Measurements from ENCODE around the gene PRICKLE2. TPM values are rescaled to one million over a fixed set of nuclear protein-coding genes. Genes with fewer than 3 reads are reported as not detected.

PRICKLE2 gene
- total RNA-seq, 1 experiment from 2014 or later = 1.9 TPM

GRCh38 chr3:64235605-64236004, 10.3 kb upstream of the PRICKLE2 start:
- intact Hi-C loops (cut with micrococcal nuclease; ENCODE audit: unreplicated experiment) = no loop called here
- H3K36me3 Mint-ChIP-seq (ENCODE audit: insufficient read depth, unreplicated experiment) = peaks cover 5% of the 10 kb centered on the region
- H3K27ac Mint-ChIP-seq (ENCODE audit: unreplicated experiment) = no peak overlapping the region
- no TSS peak for BruUV-seq (replicated peaks)
- no peak for DNase-seq
- H3K4me1 Mint-ChIP-seq (ENCODE audit: low read depth, unreplicated experiment) = peaks cover 9% of the 10 kb centered on the region
- H3K4me3 Mint-ChIP-seq (ENCODE audit: low read depth, unreplicated experiment) = no peak overlapping the region
- no peaks in the 10 kb centered on the region for H3K9me3 Mint-ChIP-seq (ENCODE audit: low read depth, unreplicated experiment)
- TF ChIP-seq CTCF (IDR thresholded peaks at IDR 0.05; ENCODE audit: unreplicated experiment) = no peak
- no peaks in the 10 kb centered on the region for H3K27me3 Mint-ChIP-seq (ENCODE audit: unreplicated experiment)
- CTCF ChIA-PET = no interaction called here

- no peak overlapping the region for H3K27ac Mint-ChIP-seq (ENCODE audit: unreplicated experiment)
- no peak for DNase-seq
- H3K36me3 Mint-ChIP-seq (ENCODE audit: insufficient read depth, unreplicated experiment) = peaks cover 5% of the 10 kb centered on the region
- intact Hi-C loops (cut with micrococcal nuclease; ENCODE audit: unreplicated experiment) = no loop called here
- BruUV-seq (replicated peaks) = no TSS peak
- CTCF ChIA-PET = no interaction called here
- peaks cover 9% of the 10 kb centered on the region for H3K4me1 Mint-ChIP-seq (ENCODE audit: low read depth, unreplicated experiment)
- no peak for TF ChIP-seq CTCF (IDR thresholded peaks at IDR 0.05; ENCODE audit: unreplicated experiment)
- H3K27me3 Mint-ChIP-seq (ENCODE audit: unreplicated experiment) = no peaks in the 10 kb centered on the region
- no peaks in the 10 kb centered on the region for H3K9me3 Mint-ChIP-seq (ENCODE audit: low read depth, unreplicated experiment)
- no peak overlapping the region for H3K4me3 Mint-ChIP-seq (ENCODE audit: low read depth, unreplicated experiment)
Observed at GRCh38 chr3:64234571-64234970, 9.3 kb upstream of the PRICKLE2 start.

GRCh38 chr3:64232821-64233220, 7.6 kb upstream of the PRICKLE2 start:
- Mint-ChIP-seq H3K9me3 (ENCODE audit: low read depth, unreplicated experiment) (no peaks in the 10 kb centered on the region), H3K27ac (ENCODE audit: unreplicated experiment) (no peak overlapping the region), H3K4me1 (ENCODE audit: low read depth, unreplicated experiment) (no peaks in the 10 kb centered on the region), H3K4me3 (ENCODE audit: low read depth, unreplicated experiment) (no peak overlapping the region), H3K36me3 (ENCODE audit: insufficient read depth, unreplicated experiment) (no peaks in the 10 kb centered on the region), H3K27me3 (ENCODE audit: unreplicated experiment) (no peaks in the 10 kb centered on the region)
- intact Hi-C loops (cut with micrococcal nuclease; ENCODE audit: unreplicated experiment) = no loop called here
- no peak for DNase-seq
- BruUV-seq (replicated peaks) = no TSS peak
- CTCF ChIA-PET = no interaction called here
- no peak for TF ChIP-seq CTCF (IDR thresholded peaks at IDR 0.05; ENCODE audit: unreplicated experiment)

GRCh38 chr3:64229903-64230302, 4.6 kb upstream of the PRICKLE2 start:
- CTCF ChIA-PET = interaction anchor here (1.2 kb wide), 1 partner anchor 207 kb away, joined by 3 read pairs; the partner anchor contains the start of gene PSMD6
- no peak overlapping the region for H3K27ac Mint-ChIP-seq (ENCODE audit: unreplicated experiment)

More at GRCh38 chr3:64229903-64230302, 4.6 kb upstream of the PRICKLE2 start:
- no peaks in the 10 kb centered on the region for H3K9me3 Mint-ChIP-seq (ENCODE audit: low read depth, unreplicated experiment)
- DNase-seq = no peak
- TF ChIP-seq CTCF (IDR thresholded peaks at IDR 0.05; ENCODE audit: unreplicated experiment) = no peak
- H3K4me1 Mint-ChIP-seq (ENCODE audit: low read depth, unreplicated experiment) = peaks cover 13% of the 10 kb centered on the region
- no peaks in the 10 kb centered on the region for H3K27me3 Mint-ChIP-seq (ENCODE audit: unreplicated experiment)
- intact Hi-C loops (cut with micrococcal nuclease; ENCODE audit: unreplicated experiment) = no loop called here
- BruUV-seq (replicated peaks) = no TSS peak
- H3K4me3 Mint-ChIP-seq (ENCODE audit: low read depth, unreplicated experiment) = no peak overlapping the region
- H3K36me3 Mint-ChIP-seq (ENCODE audit: insufficient read depth, unreplicated experiment) = peaks cover 4% of the 10 kb centered on the region

All from Calu3 (cell line).